Keratinocyte (primary cell): Measurements from ENCODE around the gene CHD2. TPM values are rescaled to one million over a fixed set of nuclear protein-coding genes. Genes with fewer than 3 reads are reported as not detected.

Source experiments
- DNase-seq: peaks from one replicate; pipeline ENCODE4 v3.0.0-alpha.2; 2011; ENCODE audit warnings: low read depth, missing footprints, low spot score
- FAIRE-seq: peaks from 2 replicates; lab custom pipeline; 2011; peaks lifted over from hg19 to GRCh38; lab: Jason Lieb, UNC
- H2AFZ ChIP-seq: 2 replicates; pipeline ENCODE4 v1.6.0; 2012; ENCODE audit warnings: low read length, control low read depth, inconsistent platforms; ENCODE audit not compliant: control insufficient read depth
- H3K27ac ChIP-seq: 2 replicates; pipeline ENCODE4 v1.5.1; 2011; ENCODE audit warnings: low read length; ENCODE audit not compliant: control insufficient read depth, insufficient read depth
- H3K27me3 ChIP-seq: 3 replicates; pipeline ENCODE4 v1.6.0; 2011; ENCODE audit warnings: low read length; ENCODE audit not compliant: control insufficient read depth, insufficient read depth; ENCODE audit errors: extremely low read depth
- H3K36me3 ChIP-seq, 2 experiments: 2 replicates in 1 of 2; 3 replicates in 1 of 2; pipeline ENCODE4 v1.5.1; 2011; ENCODE audit warnings: low read length in 2 of 2, mild to moderate bottlenecking in 1 of 2; ENCODE audit not compliant: control insufficient read depth in 2 of 2, insufficient read depth in 2 of 2; ENCODE audit errors: extremely low read depth in 1 of 2
- H3K4me1 ChIP-seq: 3 replicates; pipeline ENCODE4 v1.5.1; 2011; ENCODE audit warnings: low read length; ENCODE audit not compliant: control insufficient read depth, insufficient read depth; ENCODE audit errors: extremely low read depth
- H3K4me2 ChIP-seq: 3 replicates; pipeline ENCODE4 v1.6.0; 2011; ENCODE audit warnings: low read depth, low read length; ENCODE audit not compliant: control insufficient read depth, insufficient read depth; ENCODE audit errors: extremely low read depth
- H3K4me3 ChIP-seq, 3 experiments: fragments of 200-600 bp in 1 of 3; sonication (generic) in 1 of 3; 2 replicates in 2 of 3; 3 replicates in 1 of 3; pipeline ENCODE4 v1.5.1; 2011 to 2016; ENCODE audit warnings: low read length in 3 of 3, mild to moderate bottlenecking in 3 of 3, control low read depth in 2 of 3, inconsistent platforms in 1 of 3, low read depth in 1 of 3, mixed read lengths in 1 of 3, mixed run types in 1 of 3, moderate library complexity in 1 of 3; ENCODE audit not compliant: control insufficient read depth in 2 of 3, insufficient read depth in 2 of 3; ENCODE audit errors: extremely low read depth in 1 of 3
- H3K79me2 ChIP-seq: 2 replicates; pipeline ENCODE4 v1.6.0; 2012; ENCODE audit warnings: low read length; ENCODE audit not compliant: control insufficient read depth, insufficient read depth
- H3K9ac ChIP-seq: 3 replicates; pipeline ENCODE4 v1.6.0; 2011; ENCODE audit warnings: low read length; ENCODE audit not compliant: control insufficient read depth, insufficient read depth; ENCODE audit errors: extremely low read depth
- H3K9me1 ChIP-seq: 3 replicates; pipeline ENCODE4 v1.6.0; 2011; ENCODE audit warnings: low read length; ENCODE audit not compliant: control insufficient read depth, insufficient read depth; ENCODE audit errors: extremely low read depth
- H3K9me3 ChIP-seq: 2 replicates; pipeline ENCODE4 v1.5.1; 2012; ENCODE audit warnings: low read depth, low read length; ENCODE audit not compliant: control insufficient read depth
- H4K20me1 ChIP-seq: 3 replicates; pipeline ENCODE4 v1.6.0; 2011; ENCODE audit warnings: low read length; ENCODE audit not compliant: control insufficient read depth, insufficient read depth; ENCODE audit errors: extremely low read depth
- EZH2 ChIP-seq: IDR thresholded peaks from one replicate; pipeline ENCODE4 v1.6.1; 2012; ENCODE audit warnings: inconsistent platforms, mild to moderate bottlenecking, low read length, moderate library complexity
- dilution Hi-C: fragments of 300-500 bp; cut with MboI; formaldehyde crosslinking; loops from one replicate; pipeline ENCODE4 v1.7.0; 2020; ENCODE audit warnings: low sequenced_read_pairs; ENCODE audit not compliant: extremely low pct_ligation_motif_present
- polyA plus RNA-seq, 5 experiments: library from polyadenylated mRNA; depleted of rRNA in 3 of 5; stranded (reverse) in 3 of 5; stranded (forward) in 1 of 5; unstranded in 1 of 5; fragments of >200 nt; gene quantifications; 1 replicate in 1 of 5; 2 replicates in 3 of 5; 3 replicates in 1 of 5; pipeline versions ENCODE4 v1.2.1 to v1.2.3, GENCODE V29; 2011 to 2012; ENCODE audit warnings: missing spikeins in 2 of 5, low read depth in 1 of 5, low replicate concordance in 1 of 5
- TF ChIP-seq, protein P1 (sequence below), 3 experiments: IDR thresholded peaks in 1 of 3; conservative IDR thresholded peaks in 1 of 3; optimal IDR thresholded peaks in 1 of 3; 2 replicates in 2 of 3; 3 replicates in 1 of 3; pipeline versions ENCODE3 to v1.5.1; 2011; ENCODE audit warnings: low read length in 3 of 3, mild to moderate bottlenecking in 3 of 3, moderate library complexity in 2 of 3, control low read depth in 1 of 3, inconsistent platforms in 1 of 3; ENCODE audit not compliant: insufficient read depth in 2 of 3; ENCODE audit errors: extremely low read depth in 1 of 3

The CHD2 gene
- polyA plus RNA-seq, 1 donor (not counting 4 experiments of a cell fraction or from before 2014, with no cell fraction given): 62.0 TPM

- TF ChIP-seq, protein P1, sequence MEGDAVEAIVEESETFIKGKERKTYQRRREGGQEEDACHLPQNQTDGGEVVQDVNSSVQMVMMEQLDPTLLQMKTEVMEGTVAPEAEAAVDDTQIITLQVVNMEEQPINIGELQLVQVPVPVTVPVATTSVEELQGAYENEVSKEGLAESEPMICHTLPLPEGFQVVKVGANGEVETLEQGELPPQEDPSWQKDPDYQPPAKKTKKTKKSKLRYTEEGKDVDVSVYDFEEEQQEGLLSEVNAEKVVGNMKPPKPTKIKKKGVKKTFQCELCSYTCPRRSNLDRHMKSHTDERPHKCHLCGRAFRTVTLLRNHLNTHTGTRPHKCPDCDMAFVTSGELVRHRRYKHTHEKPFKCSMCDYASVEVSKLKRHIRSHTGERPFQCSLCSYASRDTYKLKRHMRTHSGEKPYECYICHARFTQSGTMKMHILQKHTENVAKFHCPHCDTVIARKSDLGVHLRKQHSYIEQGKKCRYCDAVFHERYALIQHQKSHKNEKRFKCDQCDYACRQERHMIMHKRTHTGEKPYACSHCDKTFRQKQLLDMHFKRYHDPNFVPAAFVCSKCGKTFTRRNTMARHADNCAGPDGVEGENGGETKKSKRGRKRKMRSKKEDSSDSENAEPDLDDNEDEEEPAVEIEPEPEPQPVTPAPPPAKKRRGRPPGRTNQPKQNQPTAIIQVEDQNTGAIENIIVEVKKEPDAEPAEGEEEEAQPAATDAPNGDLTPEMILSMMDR (optimal IDR thresholded peaks at IDR 0.05 in 1 of 3, IDR thresholded peaks at IDR 0.05 in 1 of 3, conservative IDR thresholded peaks at IDR 0.05 in 1 of 3; ENCODE audit: extremely low read depth in 1 of 3, insufficient read depth in 2 of 3, low read length in 3 of 3): no peak
- no peak for TF ChIP-seq EZH2
- no peaks in the 10 kb centered on the region for H3K36me3 ChIP-seq
- H3K9me3 ChIP-seq: no peaks in the 10 kb centered on the region
- FAIRE-seq: no peak
- dilution Hi-C loops: no loop called here
- H3K9ac ChIP-seq: no peak overlapping the region
- H3K9me1 ChIP-seq: no peaks in the 10 kb centered on the region
- H2AFZ ChIP-seq: no peak overlapping the region
- H3K4me2 ChIP-seq: no peak overlapping the region
- no peaks in the 10 kb centered on the region for H4K20me1 ChIP-seq
- H3K79me2 ChIP-seq: no peaks in the 10 kb centered on the region
- H3K4me1 ChIP-seq: no peaks in the 10 kb centered on the region
- H3K4me3 ChIP-seq: no peak overlapping the region
- no peak for DNase-seq
- H3K27ac ChIP-seq: no peak overlapping the region
- H3K27me3 ChIP-seq: no peaks in the 10 kb centered on the region
These were observed 38.4 kb upstream of the CHD2 start for GRCh38 chr15:92861742-92862141.

GRCh38 chr15:92864127-92864814 is 35.9 kb upstream of the CHD2 start:
- no peak overlapping the region for H3K4me3 ChIP-seq
- H3K79me2 ChIP-seq: no peaks in the 10 kb centered on the region
- TF ChIP-seq EZH2: no peak
- TF ChIP-seq, protein P1 (optimal IDR thresholded peaks at IDR 0.05 in 1 of 3, IDR thresholded peaks at IDR 0.05 in 1 of 3, conservative IDR thresholded peaks at IDR 0.05 in 1 of 3; ENCODE audit: extremely low read depth in 1 of 3, insufficient read depth in 2 of 3, low read length in 3 of 3): no peak
- no peaks in the 10 kb centered on the region for H3K27me3 ChIP-seq
- H3K9me3 ChIP-seq: no peaks in the 10 kb centered on the region
- FAIRE-seq (no peak), DNase-seq (no peak)
- H3K9ac ChIP-seq: no peak overlapping the region
- no peak overlapping the region for H3K4me2 ChIP-seq
- dilution Hi-C loops: no loop called here
- H3K36me3 ChIP-seq: no peaks in the 10 kb centered on the region
- no peak overlapping the region for H3K27ac ChIP-seq
- H3K4me1 ChIP-seq: peaks cover 11% of the 10 kb centered on the region
- no peaks in the 10 kb centered on the region for H4K20me1 ChIP-seq
- H3K9me1 ChIP-seq: no peaks in the 10 kb centered on the region
- H2AFZ ChIP-seq: no peak overlapping the region
